H1 (cell line): ENCODE measurements around the gene ATP5ME. TPM values are rescaled to one million over a fixed set of nuclear protein-coding genes. Genes with fewer than 3 reads are reported as not detected.

ENCODE experiments used
- CTCF ChIA-PET: fragments of 300-600 bp; sonication (Branson Sonifier 250); formaldehyde crosslinking; loops from one replicate; lab custom pipeline; 2021; ENCODE audit not compliant: partially characterized antibody; lab: Charles Lee
- POLR2A ChIA-PET: fragments of 300-600 bp; sonication (Branson Sonifier 250); formaldehyde crosslinking; loops from one replicate; lab custom pipeline; 2021; ENCODE audit warnings: inconsistent platforms; ENCODE audit not compliant: partially characterized antibody; lab: Charles Lee
- DNase-seq, 2 experiments: peaks; one replicate each; pipeline versions ENCODE4 v3.0.0 to v3.0.0-alpha.2; 2010 to 2022; ENCODE audit warnings: low spot score in 2 of 2, low read depth in 1 of 2, mixed read lengths in 1 of 2
- FAIRE-seq: peaks from 2 replicates; lab custom pipeline; 2011; peaks lifted over from hg19 to GRCh38; lab: Jason Lieb, UNC
- H2AFZ ChIP-seq: 2 replicates; pipeline ENCODE4 v1.8.1; 2012; ENCODE audit warnings: low read length, inconsistent platforms
- H2AK5ac ChIP-seq: 2 replicates; pipeline ENCODE4 v1.6.1; 2013; ENCODE audit warnings: low read depth, low read length
- H2BK120ac ChIP-seq: replicated peaks from 2 replicates; pipeline ENCODE3; 2013; ENCODE audit warnings: low read depth, low read length, inconsistent platforms
- H2BK12ac ChIP-seq: 2 replicates; pipeline ENCODE4 v1.6.1; 2013; ENCODE audit warnings: low read depth, low read length
- H2BK15ac ChIP-seq: 2 replicates; pipeline ENCODE4 v1.6.1; 2013; ENCODE audit warnings: low read length
- H2BK20ac ChIP-seq: 2 replicates; pipeline ENCODE4 v1.6.1; 2013; ENCODE audit warnings: low read length
- H2BK5ac ChIP-seq: 2 replicates; pipeline ENCODE4 v1.6.1; 2013; ENCODE audit warnings: low read depth, low read length
- H3K14ac ChIP-seq: 2 replicates; pipeline ENCODE4 v1.6.1; 2013; ENCODE audit warnings: inconsistent platforms; ENCODE audit not compliant: insufficient read length
- H3K18ac ChIP-seq: 2 replicates; pipeline ENCODE4 v1.6.1; 2013; ENCODE audit warnings: low read length; ENCODE audit errors: extremely low read depth
- H3K23ac ChIP-seq: 2 replicates; pipeline ENCODE4 v1.6.1; 2013; ENCODE audit warnings: inconsistent platforms; ENCODE audit not compliant: insufficient read length
- H3K23me2 ChIP-seq: 2 replicates; pipeline ENCODE4 v1.6.1; 2013; ENCODE audit warnings: low read depth, low read length
- H3K27ac ChIP-seq: 2 replicates; pipeline ENCODE4 v1.6.1; 2011; ENCODE audit warnings: low read depth, low read length, inconsistent platforms
- H3K27me3 ChIP-seq, 4 experiments: replicated peaks in 1 of 4; 1 replicate in 1 of 4; 2 replicates in 3 of 4; pipeline versions ENCODE4 v1.6.1 to v1.8.1; 2011 to 2013; ENCODE audit warnings: low read length in 3 of 4, mild to moderate bottlenecking in 3 of 4, inconsistent platforms in 2 of 4, mixed read lengths in 2 of 4, moderate library complexity in 1 of 4; ENCODE audit not compliant: control insufficient read depth in 3 of 4, insufficient read depth in 3 of 4; ENCODE audit errors: extremely low read depth in 1 of 4
- H3K36me3 ChIP-seq, 4 experiments: 2 replicates each; pipeline versions ENCODE4 v1.6.1 to v1.8.1; 2011 to 2013; ENCODE audit warnings: mild to moderate bottlenecking in 4 of 4, low read length in 3 of 4, moderate library complexity in 2 of 4, control low read depth in 1 of 4, inconsistent platforms in 1 of 4; ENCODE audit not compliant: insufficient read depth in 4 of 4, control insufficient read depth in 2 of 4
- H3K4ac ChIP-seq: replicated peaks from 2 replicates; pipeline ENCODE3; 2013; ENCODE audit warnings: low read length, low read depth, mixed read lengths, inconsistent platforms; ENCODE audit not compliant: insufficient read length
- H3K4me1 ChIP-seq, 4 experiments: replicated peaks in 1 of 4; 1 replicate in 1 of 4; 2 replicates in 3 of 4; pipeline versions ENCODE4 v1.6.1 to v1.8.1; 2011 to 2013; ENCODE audit warnings: low read length in 3 of 4, inconsistent platforms in 2 of 4, mixed read lengths in 1 of 4; ENCODE audit not compliant: insufficient read depth in 4 of 4, control insufficient read depth in 3 of 4
- H3K4me2 ChIP-seq, 2 experiments: 2 replicates each; pipeline versions ENCODE4 v1.6.1 to v1.8.1; 2011 to 2013; ENCODE audit warnings: low read depth in 2 of 2, low read length in 2 of 2, control low read depth in 1 of 2, inconsistent platforms in 1 of 2, mild to moderate bottlenecking in 1 of 2; ENCODE audit not compliant: insufficient read depth in 1 of 2
- H3K4me3 ChIP-seq, 4 experiments: fragments of 200-600, 300-600 bp in 1 of 4; sonication (generic), shearing (Covaris generic), sonication (Bioruptor Twin) in 1 of 4; 2 replicates each; pipeline versions ENCODE4 v1.5.1 to v1.8.1; 2011 to 2016; ENCODE audit warnings: low read length in 4 of 4, low read depth in 3 of 4, control low read depth in 2 of 4, inconsistent platforms in 2 of 4, mild to moderate bottlenecking in 2 of 4, mixed read lengths in 1 of 4, moderate library complexity in 1 of 4; ENCODE audit not compliant: insufficient read depth in 2 of 4; ENCODE audit errors: extremely low read depth in 1 of 4
- H3K56ac ChIP-seq: replicated peaks from 2 replicates; pipeline ENCODE3; 2013; ENCODE audit warnings: low read depth, mild to moderate bottlenecking, mixed read lengths, low read length, inconsistent platforms; ENCODE audit not compliant: insufficient read length
- H3K79me1 ChIP-seq: 2 replicates; pipeline ENCODE4 v1.6.1; 2013; ENCODE audit warnings: low read depth, low read length, control low read depth
- H3K79me2 ChIP-seq, 2 experiments: 2 replicates each; pipeline versions ENCODE4 v1.6.1 to v1.8.1; 2012 to 2013; ENCODE audit warnings: low read length in 2 of 2, mild to moderate bottlenecking in 2 of 2, inconsistent platforms in 1 of 2; ENCODE audit not compliant: insufficient read depth in 2 of 2, control insufficient read depth in 1 of 2
- H3K9ac ChIP-seq, 4 experiments: replicated peaks in 1 of 4; 1 replicate in 1 of 4; 2 replicates in 3 of 4; pipeline versions ENCODE4 v1.6.1 to v1.8.1; 2011 to 2013; ENCODE audit warnings: low read depth in 3 of 4, low read length in 3 of 4, control low read depth in 2 of 4, mild to moderate bottlenecking in 2 of 4, moderate library complexity in 2 of 4, inconsistent platforms in 1 of 4; ENCODE audit errors: extremely low read depth in 1 of 4
- H3K9me3 ChIP-seq, 2 experiments: 2 replicates each; pipeline versions ENCODE4 v1.6.1 to v1.8.1; 2012 to 2013; ENCODE audit warnings: mild to moderate bottlenecking in 2 of 2, moderate library complexity in 2 of 2, control low read depth in 1 of 2, inconsistent platforms in 1 of 2, low read depth in 1 of 2, low read length in 1 of 2, mixed read lengths in 1 of 2; ENCODE audit not compliant: insufficient read depth in 2 of 2
- H4K20me1 ChIP-seq, 2 experiments: replicated peaks in 1 of 2; 2 replicates each; pipeline versions ENCODE3 to v1.8.1; 2011 to 2013; ENCODE audit warnings: inconsistent platforms in 2 of 2, low read length in 2 of 2, mild to moderate bottlenecking in 1 of 2; ENCODE audit not compliant: insufficient read depth in 2 of 2, control insufficient read depth in 1 of 2
- H4K5ac ChIP-seq: 2 replicates; pipeline ENCODE4 v1.6.1; 2013; ENCODE audit warnings: low read length, low read depth, mixed read lengths, inconsistent platforms; ENCODE audit not compliant: insufficient read length
- H4K8ac ChIP-seq: 2 replicates; pipeline ENCODE4 v1.8.0; 2013; ENCODE audit warnings: mild to moderate bottlenecking, moderate library complexity, low read length, inconsistent platforms; ENCODE audit not compliant: insufficient read depth; ENCODE audit errors: extremely low read depth
- H4K91ac ChIP-seq: replicated peaks from 2 replicates; pipeline ENCODE3; 2013; ENCODE audit warnings: low read length, mixed read lengths, inconsistent platforms; ENCODE audit not compliant: insufficient read length
- POLR2AphosphoS5 ChIP-seq: IDR thresholded peaks from 2 replicates; pipeline ENCODE4 v1.6.1; 2011; ENCODE audit warnings: low read depth, low read length
- SAP30 ChIP-seq: fragments of 300-600 bp; sonication (generic); IDR thresholded peaks from 2 replicates; pipeline ENCODE4 v1.7.1; 2012; ENCODE audit warnings: low read length, moderate library complexity, mild to moderate bottlenecking, inconsistent platforms; ENCODE audit not compliant: insufficient read depth, insufficient replicate concordance
- TAF1 ChIP-seq: IDR thresholded peaks from 2 replicates; pipeline ENCODE4 v1.6.1; 2011; ENCODE audit warnings: mild to moderate bottlenecking, low read depth, low read length
- WGBS, 2 experiments: shearing (Covaris generic) in 1 of 2; methylation state at CpG; one replicate each; pipeline versions ENCODE4 v1.1.6 to v1.1.7; 2013 to 2015; ENCODE audit warnings: low lambda C conversion rate in 2 of 2, mixed read lengths in 2 of 2, inconsistent platforms in 1 of 2, low coverage in 1 of 2, missing lambda C conversion rate in 1 of 2; ENCODE audit not compliant: insufficient replicate concordance in 2 of 2, insufficient coverage in 1 of 2, insufficient read length in 1 of 2; ENCODE audit errors: extremely low coverage in 1 of 2, missing lambda C conversion rate in 1 of 2; 5-methylcytosine and 5-hydroxymethylcytosine counted together
- polyA plus RNA-seq, 7 experiments: library from polyadenylated mRNA; depleted of rRNA in 3 of 7; stranded (reverse) in 5 of 7; unstranded in 2 of 7; fragments of >200 nt in 5 of 7; fragments of 200-250 nt in 2 of 7; gene quantifications; 1 replicate in 5 of 7; 2 replicates in 1 of 7; 4 replicates in 1 of 7; pipeline versions ENCODE4 v1.2.1 to v1.2.3, GENCODE V29; 2011 to 2013; ENCODE audit warnings: missing spikeins in 2 of 7, mixed read lengths in 2 of 7
- total RNA-seq: library from RNA; stranded (reverse); fragmentation: NEBNext Ultra II Directional; extraction: Animal tissue kit (Norgen Biotek cat#: 25700); gene quantifications from 2 replicates; pipeline ENCODE4 v1.2.1, GENCODE V29; 2021

Gene ATP5ME
- total and polyA plus RNA-seq, 2 of the 8 experiments (the other 6 are each of a cell fraction or from before 2014, with no cell fraction given), result 375 to 450 TPM

- TF ChIP-seq POLR2AphosphoS5, result no peak
- no peak for TF ChIP-seq TAF1
- no peak for TF ChIP-seq SAP30
- TF ChIP-seq, all 59 proteins: peak for 0
- Histone ChIP-seq H4K91ac (no peak overlapping the region), H3K18ac (no peak overlapping the region), H3K4me3 (no peak overlapping the region), H3K9me3 (no peaks in the 10 kb centered on the region), H2BK12ac (no peak overlapping the region), H3K36me3 (no peaks in the 10 kb centered on the region; a peak in 1 of 8 replicates), H2BK20ac (no peak overlapping the region), H2BK120ac (no peak overlapping the region), H3K4me2 (no peak overlapping the region), H2BK5ac (no peak overlapping the region), H3K14ac (no peak overlapping the region), H4K8ac (no peak overlapping the region), H3K4me1 (no peaks in the 10 kb centered on the region), H4K5ac (no peak overlapping the region), H3K27me3 (peaks cover 0 to 11% (median 0%) of the 10 kb centered on the region in 4 experiments; a peak in 2 of 7 replicates), H2BK15ac (no peak overlapping the region), H3K56ac (no peak overlapping the region), H3K79me1 (no peaks in the 10 kb centered on the region), H3K4ac (no peak overlapping the region), H2AFZ (no peak overlapping the region), H3K9ac (no peak overlapping the region), H3K79me2 (no peaks in the 10 kb centered on the region), H3K23me2 (peaks cover 4% of the 10 kb centered on the region; the same call in 1 of the 2 replicates), H3K23ac (no peak overlapping the region), H4K20me1 (peaks cover 0 to 17% of the 10 kb centered on the region in 2 experiments), H3K27ac (no peak overlapping the region), H2AK5ac (no peak overlapping the region)
- no peak for DNase-seq
- 92% methylated on average over 33 of the region's 58 CpGs; no CpG with 5 or more reads in 1 of the 2 experiments for WGBS, 2 experiments
- POLR2A ChIA-PET, result interaction anchor here (0.6 to 1.5 kb wide), 6 partner anchors 9 to 134 kb away, joined by 3 to 7 read pairs (median 3); no protein-coding TSS in a partner anchor
- no peak for FAIRE-seq
- CTCF ChIA-PET, result interaction anchor here (0.7 kb wide), 2 partner anchors 8 to 55 kb away, joined by 3 read pairs; no protein-coding TSS in a partner anchor
Measured at GRCh38 chr4:656436-657337, 17.4 kb downstream of the ATP5ME start.
